A549 (cell line): Measurements from ENCODE around the gene DOK6. TPM values are rescaled to one million over a fixed set of nuclear protein-coding genes. Genes with fewer than 3 reads are reported as not detected.

Source experiments
- ATAC-seq, 2 experiments: fragments of 200-7000 bp in 1 of 2; fragments of >200 bp in 1 of 2; cut with Nextera tagmentation in 1 of 2; cut with Tn5 transposase in 1 of 2; 3 replicates each; pipeline versions ENCODE4 v1.8.0 to v1.9.1; 2018 to 2020; ENCODE audit warnings: mild to moderate bottlenecking in 1 of 2, moderate library complexity in 1 of 2
- CTCF ChIA-PET: fragments of 300-600 bp; sonication (Branson Sonifier 250); formaldehyde crosslinking; extraction: SDS; loops from one replicate; lab custom pipeline; 2021; ENCODE audit warnings: antibody characterized with exemption, inconsistent platforms; lab: Yijun Ruan, JAX
- POLR2A ChIA-PET: fragments of 350-600 bp; formaldehyde crosslinking; extraction: SDS; loops from one replicate; lab custom pipeline; 2021; ENCODE audit warnings: antibody characterized with exemption, inconsistent platforms; lab: Yijun Ruan, JAX
- DNase-seq, 2 experiments: peaks; one replicate each; pipeline versions ENCODE4 v3.0.0 to v3.0.0-alpha.2; 2011 to 2016; ENCODE audit warnings: low read depth in 1 of 2, low spot score in 1 of 2
- FAIRE-seq: peaks from 2 replicates; lab custom pipeline; 2011; peaks lifted over from hg19 to GRCh38; lab: Jason Lieb, UNC
- H3K27ac ChIP-seq, 2 experiments: fragments of >200 bp; sonication (Bioruptor Twin); formaldehyde crosslinking; 3 replicates each; pipeline ENCODE4 v1.5.1; 2016 to 2017
- H3K4me1 ChIP-seq: fragments of >200 bp; sonication (Bioruptor Twin); formaldehyde crosslinking; 3 replicates; pipeline ENCODE4 v1.6.1; 2016
- H3K4me2 ChIP-seq: fragments of >200 bp; sonication (Bioruptor Twin); formaldehyde crosslinking; 3 replicates; pipeline ENCODE4 v1.6.1; 2016
- H3K4me3 ChIP-seq: fragments of >200 bp; sonication (Bioruptor Twin); formaldehyde crosslinking; 3 replicates; pipeline ENCODE4 v1.5.1; 2016
- H3K9me3 ChIP-seq: fragments of >200 bp; sonication (Bioruptor Twin); formaldehyde crosslinking; 3 replicates; pipeline ENCODE4 v1.6.1; 2016
- BCL3 ChIP-seq: fragments of >200 bp; sonication (Bioruptor Twin); formaldehyde crosslinking; IDR thresholded peaks from 3 replicates; pipeline ENCODE4 v1.6.1; 2016
- BHLHE40 ChIP-seq: IDR thresholded peaks from 2 replicates; pipeline ENCODE4 v1.6.1; 2012; ENCODE audit warnings: low read depth, low read length, inconsistent platforms
- CBX8 ChIP-seq: fragments of 200-600 bp; sonication (generic); IDR thresholded peaks from 2 replicates; pipeline ENCODE4 v1.6.1; 2016
- CEBPB ChIP-seq, 2 experiments: fragments of >200 bp in 1 of 2; sonication (Bioruptor Twin) in 1 of 2; formaldehyde crosslinking in 1 of 2; IDR thresholded peaks; 2 replicates each; pipeline ENCODE4 v1.6.1; 2012 to 2016
- CHD2 ChIP-seq: fragments of 150-350 bp; IDR thresholded peaks from 2 replicates; pipeline ENCODE4 v1.6.1; 2014; ENCODE audit warnings: low read length; ENCODE audit not compliant: partially characterized antibody
- EP300 ChIP-seq, 2 experiments: fragments of >200 bp; sonication (Bioruptor Twin); formaldehyde crosslinking; IDR thresholded peaks; 2 replicates in 1 of 2; 3 replicates in 1 of 2; pipeline ENCODE4 v1.6.1; 2016 to 2017
- ESRRA ChIP-seq: fragments of 150-350 bp; IDR thresholded peaks from 2 replicates; pipeline ENCODE4 v1.6.1; 2014; ENCODE audit warnings: mild to moderate bottlenecking, low read length, borderline replicate concordance
- FOSL2 ChIP-seq, 2 experiments: fragments of 450-650 bp in 1 of 2; fragments of >200 bp in 1 of 2; sonication (Bioruptor Twin) in 1 of 2; formaldehyde crosslinking; IDR thresholded peaks; 2 replicates each; pipeline versions ENCODE4 v1.5.0 to v1.6.1; 2016 to 2020; ENCODE audit warnings: mild to moderate bottlenecking in 1 of 2, moderate library complexity in 1 of 2
- HDAC2 ChIP-seq: fragments of 200-600 bp; sonication (generic); IDR thresholded peaks from 2 replicates; pipeline ENCODE4 v1.6.1; 2016
- HES2 ChIP-seq: fragments of >200 bp; sonication (Bioruptor Twin); formaldehyde crosslinking; IDR thresholded peaks from 2 replicates; pipeline ENCODE4 v1.6.1; 2016
- HEYL ChIP-seq: fragments of 250-450 bp; sonication (Bioruptor Pico); IDR thresholded peaks from 2 replicates; pipeline ENCODE4 v1.8.0; 2021; ENCODE audit warnings: mild to moderate bottlenecking, moderate library complexity
- JUN ChIP-seq, 2 experiments: fragments of >200 bp; sonication (Bioruptor Twin); formaldehyde crosslinking; IDR thresholded peaks; 2 replicates in 1 of 2; 3 replicates in 1 of 2; pipeline ENCODE4 v1.6.1; 2016 to 2017
- JUNB ChIP-seq: fragments of >200 bp; sonication (Bioruptor Twin); formaldehyde crosslinking; IDR thresholded peaks from 2 replicates; pipeline ENCODE4 v1.6.1; 2016
- KDM1A ChIP-seq: fragments of 200-600 bp; sonication (generic); IDR thresholded peaks from 2 replicates; pipeline ENCODE4 v1.6.1; 2016; ENCODE audit warnings: low read depth, mild to moderate bottlenecking
- MAFK ChIP-seq: fragments of 450-650 bp; IDR thresholded peaks from 2 replicates; pipeline ENCODE4 v1.6.1; 2014; ENCODE audit not compliant: partially characterized antibody
- MAX ChIP-seq: IDR thresholded peaks from 2 replicates; pipeline ENCODE4 v1.6.1; 2012
- MYC ChIP-seq: IDR thresholded peaks from 2 replicates; pipeline ENCODE4 v1.6.1; 2012; ENCODE audit warnings: mild to moderate bottlenecking, inconsistent platforms, low read length, improper control_type of control experiment, borderline replicate concordance
- NFE2L2 ChIP-seq: fragments of 150-350 bp; conservative IDR thresholded peaks from 2 replicates; pipeline ENCODE4 v1.6.1; 2014; ENCODE audit warnings: low read length
- NR3C1 ChIP-seq: fragments of >200 bp; sonication (Bioruptor Twin); formaldehyde crosslinking; IDR thresholded peaks from 3 replicates; pipeline ENCODE4 v1.6.1; 2017
- PHF8 ChIP-seq: fragments of 200-600 bp; sonication (generic); IDR thresholded peaks from 2 replicates; pipeline ENCODE4 v1.6.1; 2016; ENCODE audit warnings: low read depth, mild to moderate bottlenecking, antibody characterized with exemption, moderate library complexity, borderline replicate concordance
- RAD21 ChIP-seq, 2 experiments: fragments of >200 bp in 1 of 2; sonication (Bioruptor Twin) in 1 of 2; formaldehyde crosslinking in 1 of 2; IDR thresholded peaks in 1 of 2; conservative IDR thresholded peaks in 1 of 2; 2 replicates in 1 of 2; 3 replicates in 1 of 2; pipeline ENCODE4 v1.6.1; 2012 to 2018; ENCODE audit warnings: inconsistent platforms in 1 of 2
- RARB ChIP-seq: fragments of 250-450 bp; sonication (Bioruptor Pico); IDR thresholded peaks from 2 replicates; pipeline ENCODE4 v1.8.0; 2021; ENCODE audit warnings: mild to moderate bottlenecking, moderate library complexity
- RFX5 ChIP-seq: fragments of 450-650 bp; IDR thresholded peaks from 2 replicates; pipeline ENCODE4 v1.7.1; 2014; ENCODE audit warnings: antibody characterized with exemption, mild to moderate bottlenecking, moderate library complexity
- RNF2 ChIP-seq: fragments of 200-600 bp; sonication (generic); IDR thresholded peaks from 2 replicates; pipeline ENCODE4 v1.6.1; 2016; ENCODE audit warnings: low read depth, mild to moderate bottlenecking, antibody characterized with exemption, moderate library complexity, borderline replicate concordance
- SREBF2 ChIP-seq: fragments of 450-650 bp; IDR thresholded peaks from 2 replicates; pipeline ENCODE4 v1.6.1; 2014; ENCODE audit warnings: mild to moderate bottlenecking, moderate library complexity
- TFCP2L1 ChIP-seq: fragments of 250-450 bp; sonication (Bioruptor Pico); IDR thresholded peaks from 2 replicates; pipeline ENCODE4 v1.5.0; 2021; ENCODE audit warnings: mild to moderate bottlenecking
- TP53 ChIP-seq: fragments of 250-450 bp; sonication (Bioruptor Pico); IDR thresholded peaks from 2 replicates; pipeline ENCODE4 v1.5.0; 2021; ENCODE audit warnings: mild to moderate bottlenecking, moderate library complexity
- USF2 ChIP-seq: fragments of 450-650 bp; IDR thresholded peaks from 2 replicates; pipeline ENCODE4 v1.6.1; 2014; ENCODE audit warnings: antibody characterized with exemption
- ZSCAN20 ChIP-seq: fragments of 250-450 bp; sonication (Bioruptor Pico); IDR thresholded peaks from 2 replicates; pipeline ENCODE4 v1.8.0; 2022; ENCODE audit warnings: mild to moderate bottlenecking, moderate library complexity
- WGBS: methylation state at CpG from one replicate; pipeline ENCODE4 v1.1.6; 2017; ENCODE audit errors: missing lambda C conversion rate; 5-methylcytosine and 5-hydroxymethylcytosine counted together
- polyA plus RNA-seq, 4 experiments: library from polyadenylated mRNA; depleted of rRNA in 3 of 4; stranded (reverse); fragments of >200 nt; fragmentation: RNase III in 1 of 4; extraction: RNeasy Plus Mini Kit Qiagen cat#74134 plus additional on column Dnase treatment in 1 of 4; gene quantifications; 2 replicates in 3 of 4; 3 replicates in 1 of 4; pipeline ENCODE4 v1.2.3, GENCODE V29; 2011 to 2017
- TF ChIP-seq, protein P1 (sequence below): IDR thresholded peaks from 2 replicates; pipeline ENCODE4 v1.6.1; 2012; ENCODE audit warnings: low read depth, borderline replicate concordance

The DOK6 gene
- polyA plus RNA-seq, 2 of the 4 experiments (the other 2 are of a cell fraction): not detected

GRCh38 chr18:69432847-69433246 lies 32.2 kb downstream of the DOK6 start:
- TF ChIP-seq CHD2 (no peak), MAX (no peak), SREBF2 (no peak), MYC (no peak), KDM1A (no peak), BCL3 (no peak), BHLHE40 (no peak), JUNB (no peak), USF2 (no peak), PHF8 (no peak), CEBPB (IDR thresholded peaks at IDR 0.05) (no peak), RNF2 (no peak), HES2 (no peak), NR3C1 (no peak), HDAC2 (no peak), JUN (IDR thresholded peaks at IDR 0.05) (no peak), TP53 (CRISPR knock-in tag) (no peak), RFX5 (no peak), RAD21 (conservative IDR thresholded peaks at IDR 0.05 in 1 of 2, IDR thresholded peaks at IDR 0.05 in 1 of 2) (no peak)
- Histone ChIP-seq H3K9me3 (no peaks in the 10 kb centered on the region), H3K4me2 (no peak overlapping the region), H3K4me3 (no peak overlapping the region), H3K4me1 (no peaks in the 10 kb centered on the region), H3K27ac (no peak overlapping the region)
- FAIRE-seq (no peak), ATAC-seq (no peak), DNase-seq (no peak)
- CTCF ChIA-PET: no interaction called here
- POLR2A ChIA-PET: no interaction called here

- ATAC-seq (no peak), DNase-seq (no peak), FAIRE-seq (no peak)
- WGBS: 45% methylated on average over 2 of the region's 2 CpGs
- H3K4me2 ChIP-seq: no peak overlapping the region
- no peaks in the 10 kb centered on the region for H3K4me1 ChIP-seq
- TF ChIP-seq RFX5 (no peak), RAD21 (conservative IDR thresholded peaks at IDR 0.05 in 1 of 2, IDR thresholded peaks at IDR 0.05 in 1 of 2) (no peak), FOSL2 (IDR thresholded peaks at IDR 0.05) (no peak), FOSL2 (CRISPR knock-in tag; IDR thresholded peaks at IDR 0.05) (no peak), HES2 (no peak), SREBF2 (no peak), EP300 (IDR thresholded peaks at IDR 0.05) (no peak), HDAC2 (no peak), ZSCAN20 (CRISPR knock-in tag) (no peak), NFE2L2 (no peak), CBX8 (no peak), CHD2 (no peak), RARB (CRISPR knock-in tag) (no peak), HEYL (CRISPR knock-in tag) (no peak), MAFK (no peak), USF2 (no peak), TFCP2L1 (CRISPR knock-in tag) (no peak), ESRRA (no peak)
- TF ChIP-seq, protein P1, sequence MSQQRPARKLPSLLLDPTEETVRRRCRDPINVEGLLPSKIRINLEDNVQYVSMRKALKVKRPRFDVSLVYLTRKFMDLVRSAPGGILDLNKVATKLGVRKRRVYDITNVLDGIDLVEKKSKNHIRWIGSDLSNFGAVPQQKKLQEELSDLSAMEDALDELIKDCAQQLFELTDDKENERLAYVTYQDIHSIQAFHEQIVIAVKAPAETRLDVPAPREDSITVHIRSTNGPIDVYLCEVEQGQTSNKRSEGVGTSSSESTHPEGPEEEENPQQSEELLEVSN: no peak
- H3K27ac ChIP-seq: no peak overlapping the region
- no peak overlapping the region for H3K4me3 ChIP-seq
- ChIA-PET POLR2A (no interaction called here), CTCF (no interaction called here)
- H3K9me3 ChIP-seq: no peaks in the 10 kb centered on the region
These were observed 34.3 kb downstream of the DOK6 start for GRCh38 chr18:69435000-69435399.
